HEK293 (cell line): ENCODE results near the gene ALB.

ENCODE experiments used
- CTCF ChIA-PET: fragments of 350-600 bp; formaldehyde crosslinking; extraction: SDS; loops from one replicate; lab custom pipeline; 2021; ENCODE audit warnings: antibody characterized with exemption; lab: Yijun Ruan, JAX
- POLR2A ChIA-PET: fragments of 300-600 bp; formaldehyde crosslinking; extraction: SDS; loops from one replicate; lab custom pipeline; 2020; ENCODE audit warnings: antibody characterized with exemption, inconsistent platforms; lab: Yijun Ruan, JAX
- H3K27ac ChIP-seq: fragments of 200-500 bp; sonication (Bioruptor generic); 2 replicates; pipeline ENCODE4 v1.5.1; 2014; ENCODE audit warnings: low read depth, low read length, control low read depth, inconsistent platforms; ENCODE audit errors: extremely low read depth
- H3K36me3 ChIP-seq, 2 experiments: fragments of 200-500 bp in 1 of 2; sonication (Bioruptor generic) in 1 of 2; 1 replicate in 1 of 2; 2 replicates in 1 of 2; pipeline ENCODE4 v1.5.1; 2014 to 2017; ENCODE audit warnings: inconsistent platforms in 2 of 2, low read length in 2 of 2; ENCODE audit not compliant: control insufficient read depth in 2 of 2, insufficient read depth in 1 of 2
- H3K4me1 ChIP-seq: fragments of 200-500 bp; sonication (Bioruptor generic); 2 replicates; pipeline ENCODE4 v1.5.1; 2014; ENCODE audit warnings: mild to moderate bottlenecking, low read length, inconsistent platforms; ENCODE audit not compliant: control insufficient read depth, insufficient read depth
- H3K4me3 ChIP-seq: 2 replicates; pipeline ENCODE4 v1.5.1; 2011; ENCODE audit warnings: low read depth, mild to moderate bottlenecking, control low read depth, low read length, moderate library complexity
- H3K9me3 ChIP-seq: fragments of 200-500 bp; sonication (Bioruptor generic); 2 replicates; pipeline ENCODE4 v1.5.1; 2014; ENCODE audit warnings: low read depth, low read length, inconsistent platforms; ENCODE audit not compliant: control insufficient read depth, insufficient read depth
- BCL11B ChIP-seq: fragments of 450-650 bp; formaldehyde crosslinking; IDR thresholded peaks from 2 replicates; pipeline ENCODE4 v1.5.1; 2016; ENCODE audit warnings: low read depth, missing biosample characterization, missing genetic modification characterization
- IKZF3 ChIP-seq: fragments of 450-650 bp; IDR thresholded peaks from 2 replicates; pipeline ENCODE4 v1.5.0; 2018; ENCODE audit warnings: missing biosample characterization, mild to moderate bottlenecking, missing genetic modification characterization, moderate library complexity
- PATZ1 ChIP-seq: fragments of 450-650 bp; formaldehyde crosslinking; IDR thresholded peaks from 2 replicates; pipeline ENCODE4 v1.5.1; 2016; ENCODE audit warnings: missing biosample characterization, missing genetic modification characterization
- WT1 ChIP-seq: fragments of 450-650 bp; formaldehyde crosslinking; IDR thresholded peaks from 2 replicates; pipeline ENCODE4 v1.5.1; 2016; ENCODE audit warnings: missing biosample characterization, missing genetic modification characterization
- YY2 ChIP-seq: fragments of 450-650 bp; formaldehyde crosslinking; IDR thresholded peaks from 2 replicates; pipeline ENCODE4 v1.5.1; 2016; ENCODE audit warnings: missing biosample characterization, missing genetic modification characterization
- ZBTB11 ChIP-seq: fragments of 450-650 bp; formaldehyde crosslinking; conservative IDR thresholded peaks from 2 replicates; pipeline ENCODE4 v1.5.1; 2016; ENCODE audit warnings: low read depth, missing biosample characterization, missing genetic modification characterization
- ZBTB6 ChIP-seq: fragments of 450-650 bp; formaldehyde crosslinking; IDR thresholded peaks from 2 replicates; pipeline ENCODE4 v1.5.1; 2017; ENCODE audit warnings: missing biosample characterization, missing genetic modification characterization
- ZNF10 ChIP-seq: fragments of 450-650 bp; formaldehyde crosslinking; IDR thresholded peaks from 2 replicates; pipeline ENCODE4 v1.5.1; 2017; ENCODE audit warnings: missing biosample characterization, missing genetic modification characterization
- ZNF184 ChIP-seq: fragments of 450-650 bp; IDR thresholded peaks from 2 replicates; pipeline ENCODE4 v1.5.1; 2018; ENCODE audit warnings: missing biosample characterization, mild to moderate bottlenecking, missing genetic modification characterization
- ZNF19 ChIP-seq: fragments of 450-650 bp; formaldehyde crosslinking; IDR thresholded peaks from 2 replicates; pipeline ENCODE4; 2016; ENCODE audit warnings: missing biosample characterization, missing genetic modification characterization, low read depth
- ZNF23 ChIP-seq: fragments of 450-650 bp; formaldehyde crosslinking; IDR thresholded peaks from 2 replicates; pipeline ENCODE4 v1.5.1; 2016; ENCODE audit warnings: missing biosample characterization, missing genetic modification characterization, borderline replicate concordance
- ZNF239 ChIP-seq: fragments of 450-650 bp; formaldehyde crosslinking; IDR thresholded peaks from 2 replicates; pipeline ENCODE4 v1.5.1; 2016; ENCODE audit warnings: missing biosample characterization, missing genetic modification characterization
- ZNF311 ChIP-seq: fragments of 450-650 bp; formaldehyde crosslinking; IDR thresholded peaks from 2 replicates; pipeline ENCODE4 v1.5.1; 2017; ENCODE audit warnings: missing biosample characterization, missing genetic modification characterization, borderline replicate concordance
- ZNF416 ChIP-seq: fragments of 450-650 bp; formaldehyde crosslinking; IDR thresholded peaks from 2 replicates; pipeline ENCODE4 v1.5.1; 2016; ENCODE audit warnings: missing biosample characterization, missing genetic modification characterization
- ZNF433 ChIP-seq: fragments of 450-650 bp; formaldehyde crosslinking; IDR thresholded peaks from 2 replicates; pipeline ENCODE4 v1.5.1; 2016; ENCODE audit warnings: missing biosample characterization, missing genetic modification characterization, low read depth
- ZNF48 ChIP-seq: fragments of 450-650 bp; formaldehyde crosslinking; IDR thresholded peaks from 2 replicates; pipeline ENCODE4 v1.5.1; 2016; ENCODE audit warnings: missing biosample characterization, missing genetic modification characterization
- ZNF571 ChIP-seq: fragments of 450-650 bp; formaldehyde crosslinking; IDR thresholded peaks from 2 replicates; pipeline ENCODE4 v1.5.0; 2017; ENCODE audit warnings: missing biosample characterization, missing genetic modification characterization
- ZNF629 ChIP-seq: fragments of 450-650 bp; formaldehyde crosslinking; IDR thresholded peaks from 2 replicates; pipeline ENCODE4 v1.5.1; 2017; ENCODE audit warnings: missing biosample characterization, missing genetic modification characterization
- ZNF639 ChIP-seq: fragments of 450-650 bp; formaldehyde crosslinking; IDR thresholded peaks from 2 replicates; pipeline ENCODE4 v1.5.1; 2016; ENCODE audit warnings: missing biosample characterization, missing genetic modification characterization
- ZNF692 ChIP-seq: fragments of 450-650 bp; formaldehyde crosslinking; IDR thresholded peaks from 2 replicates; pipeline ENCODE4 v1.5.1; 2016; ENCODE audit warnings: missing biosample characterization, missing genetic modification characterization
- ZNF768 ChIP-seq: fragments of 450-650 bp; formaldehyde crosslinking; IDR thresholded peaks from 2 replicates; pipeline ENCODE4 v1.5.1; 2018; ENCODE audit warnings: missing biosample characterization, mild to moderate bottlenecking, missing genetic modification characterization
- ZNF830 ChIP-seq: fragments of 450-650 bp; IDR thresholded peaks from 2 replicates; pipeline ENCODE4 v1.5.0; 2018; ENCODE audit warnings: missing biosample characterization, missing genetic modification characterization, low read depth, mild to moderate bottlenecking, moderate library complexity
- TF ChIP-seq, protein P1 (sequence below): fragments of 450-650 bp; formaldehyde crosslinking; IDR thresholded peaks from 2 replicates; pipeline ENCODE4 v1.5.1; 2016; ENCODE audit warnings: missing biosample characterization, missing genetic modification characterization

The ALB gene

GRCh38 chr4:73445383-73446335 lies 41.6 kb downstream of the ALB start:
- CTCF ChIA-PET: interaction anchor here (0.6 to 2.7 kb wide), 26 partner anchors 8 to 689 kb away, joined by 3 to 20 read pairs (median 4); partner anchors contain the start of gene AFP
- POLR2A ChIA-PET: no interaction called here
- no peak for TF ChIP-seq ZNF692 (tag by site-specific recombination)
- TF ChIP-seq ZBTB6 (tag by site-specific recombination): no peak
- no peak for TF ChIP-seq ZNF416 (tag by site-specific recombination)
- TF ChIP-seq WT1 (tag by site-specific recombination): no peak
- TF ChIP-seq YY2: no peak
- TF ChIP-seq ZNF639: no peak
- TF ChIP-seq ZNF768: no peak
- no peak for TF ChIP-seq ZNF10 (tag by site-specific recombination)
- no peak for TF ChIP-seq ZNF433 (tag by site-specific recombination)
- TF ChIP-seq BCL11B (tag by site-specific recombination): no peak
- TF ChIP-seq ZNF48: no peak
- TF ChIP-seq ZNF311: no peak
- TF ChIP-seq ZBTB11 (tag by site-specific recombination): no peak
- no peak for TF ChIP-seq ZNF19

GRCh38 chr4:73446336-73446938 lies 42.4 kb downstream of the ALB start:
- H3K36me3 ChIP-seq: no peaks in the 10 kb centered on the region
- no peaks in the 10 kb centered on the region for H3K4me1 ChIP-seq
- ChIA-PET POLR2A (no interaction called here), CTCF (interaction anchor here (0.6 to 2.7 kb wide), 25 partner anchors 9 to 688 kb away, joined by 3 to 20 read pairs (median 4); partner anchors contain the start of gene AFP)
- H3K9me3 ChIP-seq: no peaks in the 10 kb centered on the region
- H3K27ac ChIP-seq: no peak overlapping the region
- no peak overlapping the region for H3K4me3 ChIP-seq
- no peak for TF ChIP-seq ZNF629 (tag by site-specific recombination)
- TF ChIP-seq, protein P1, sequence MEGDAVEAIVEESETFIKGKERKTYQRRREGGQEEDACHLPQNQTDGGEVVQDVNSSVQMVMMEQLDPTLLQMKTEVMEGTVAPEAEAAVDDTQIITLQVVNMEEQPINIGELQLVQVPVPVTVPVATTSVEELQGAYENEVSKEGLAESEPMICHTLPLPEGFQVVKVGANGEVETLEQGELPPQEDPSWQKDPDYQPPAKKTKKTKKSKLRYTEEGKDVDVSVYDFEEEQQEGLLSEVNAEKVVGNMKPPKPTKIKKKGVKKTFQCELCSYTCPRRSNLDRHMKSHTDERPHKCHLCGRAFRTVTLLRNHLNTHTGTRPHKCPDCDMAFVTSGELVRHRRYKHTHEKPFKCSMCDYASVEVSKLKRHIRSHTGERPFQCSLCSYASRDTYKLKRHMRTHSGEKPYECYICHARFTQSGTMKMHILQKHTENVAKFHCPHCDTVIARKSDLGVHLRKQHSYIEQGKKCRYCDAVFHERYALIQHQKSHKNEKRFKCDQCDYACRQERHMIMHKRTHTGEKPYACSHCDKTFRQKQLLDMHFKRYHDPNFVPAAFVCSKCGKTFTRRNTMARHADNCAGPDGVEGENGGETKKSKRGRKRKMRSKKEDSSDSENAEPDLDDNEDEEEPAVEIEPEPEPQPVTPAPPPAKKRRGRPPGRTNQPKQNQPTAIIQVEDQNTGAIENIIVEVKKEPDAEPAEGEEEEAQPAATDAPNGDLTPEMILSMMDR (tag by site-specific recombination): 0 out of 2 replicates have a peak, but pooled peaks have one; percentile 16
- TF ChIP-seq ZNF184 (tag by site-specific recombination): no peak
- no peak for TF ChIP-seq ZNF830 (tag by site-specific recombination)
- TF ChIP-seq IKZF3 (tag by site-specific recombination): no peak
- no peak for TF ChIP-seq PATZ1 (tag by site-specific recombination)
- TF ChIP-seq ZNF239: no peak
- TF ChIP-seq ZNF571 (tag by site-specific recombination): no peak
- no peak for TF ChIP-seq ZNF23 (tag by site-specific recombination)

More at GRCh38 chr4:73445383-73446335, 41.6 kb downstream of the ALB start:
- Histone ChIP-seq H3K36me3 (no peaks in the 10 kb centered on the region), H3K4me3 (no peak overlapping the region), H3K27ac (no peak overlapping the region), H3K9me3 (no peaks in the 10 kb centered on the region), H3K4me1 (no peaks in the 10 kb centered on the region)
